Frontal cortex (tissue), 4 donors: Measurements from ENCODE around the gene FNBP1. TPM values are rescaled to one million over a fixed set of nuclear protein-coding genes. Genes with fewer than 3 reads are reported as not detected.

Experiments used
- DNase-seq, 2 donors: peaks; one replicate each; pipeline ENCODE4 v3.0.0; 2012; ENCODE audit warnings: low spot score in 2 of 2
- FAIRE-seq: peaks from 2 replicates; lab custom pipeline; 2012; peaks lifted over from hg19 to GRCh38; lab: Jason Lieb, UNC
- small RNA-seq: library from RNA; depleted of rRNA; stranded (forward); fragments of <200 nt; gene quantifications from one replicate; pipeline ENCODE3, GENCODE V24; 2014
- total RNA-seq: library from RNA; depleted of rRNA; stranded (reverse); fragments of >200 nt; gene quantifications from one replicate; pipeline ENCODE4 v1.2.3, GENCODE V29; 2014
- donor health status: control.
- donor health status: control.
- donor health status: control.

Gene FNBP1
- total RNA-seq, 1 donor from 2014 or later, result 49.7 TPM

DNA sequence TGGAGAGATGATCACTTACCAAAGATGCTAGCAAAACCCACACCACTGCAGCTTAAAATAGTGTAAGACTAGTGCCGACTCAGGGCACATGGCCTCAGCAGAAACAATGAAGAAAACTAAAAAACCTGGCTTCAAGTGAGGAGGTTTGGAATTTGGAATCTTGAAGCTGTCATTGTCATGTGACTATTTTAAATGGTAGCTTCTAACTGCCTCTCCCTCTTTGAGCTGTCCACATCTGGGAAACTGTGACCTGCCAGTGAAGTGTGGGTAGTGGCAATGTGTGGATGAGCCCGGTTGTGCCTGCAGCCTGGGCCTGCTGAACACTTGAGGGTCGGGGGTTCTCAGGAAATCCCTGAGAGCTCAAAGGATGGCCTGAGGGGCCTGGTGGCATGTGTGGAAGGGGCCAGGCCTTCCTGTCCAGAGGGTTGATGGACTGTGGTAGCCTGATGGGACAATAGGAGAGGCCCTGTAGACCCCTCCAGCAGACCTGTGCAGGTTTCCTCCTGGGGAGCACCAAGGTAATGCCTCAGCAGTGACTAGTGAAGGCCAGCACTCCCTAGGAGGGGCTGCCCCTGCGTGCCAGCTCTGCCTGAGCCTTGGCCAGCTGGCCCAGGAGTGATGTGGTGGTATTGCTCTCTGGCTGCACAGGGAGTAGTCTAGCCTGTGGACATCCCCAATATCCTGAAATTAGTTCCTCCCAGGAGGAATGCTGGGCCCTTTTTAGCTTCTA, 194.1 kb downstream of the FNBP1 start:
- no peak for FAIRE-seq
- DNase-seq, result no peak

DNA sequence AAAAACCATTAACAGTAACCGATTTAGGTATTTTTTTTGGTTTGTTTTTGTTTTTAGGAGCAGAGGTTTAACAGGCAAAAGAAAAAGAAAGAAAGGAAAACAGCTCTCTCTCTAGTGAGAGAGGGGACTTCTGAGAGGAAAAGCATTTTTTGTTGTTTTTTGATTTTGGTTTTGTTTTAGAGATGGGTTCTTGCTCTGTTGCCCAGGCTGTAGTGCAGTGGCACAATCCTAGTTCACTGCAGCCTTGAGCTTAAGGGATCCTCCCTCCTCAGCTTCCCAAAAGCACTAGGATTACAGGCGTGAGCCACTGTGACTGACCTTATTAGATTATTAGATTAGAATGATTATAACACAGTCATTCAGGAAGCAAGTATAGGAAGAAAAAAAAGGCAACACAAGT, 197.6 kb downstream of the FNBP1 start:
- DNase-seq (no peak), FAIRE-seq (no peak)

DNA sequence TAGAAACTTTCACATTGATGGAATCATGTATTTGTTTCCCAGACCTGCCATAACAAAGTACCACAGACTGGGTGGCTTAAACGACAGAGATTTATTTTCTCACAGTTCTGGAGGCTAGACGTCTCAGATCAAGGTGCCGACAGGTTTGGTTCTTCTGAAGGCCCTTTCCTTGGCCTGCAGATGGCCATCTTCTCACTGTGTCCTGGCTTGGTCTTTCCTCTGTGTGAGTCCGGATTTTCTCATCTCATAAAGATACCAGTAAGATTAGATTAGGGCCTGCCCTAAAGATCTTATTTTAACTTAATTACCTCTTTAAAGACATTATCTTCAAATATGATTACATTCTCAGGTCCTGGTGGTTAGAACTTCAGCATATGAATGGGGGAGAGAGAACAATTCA, 201.9 kb downstream of the FNBP1 start:
- FAIRE-seq (no peak), DNase-seq (no peak)

DNA sequence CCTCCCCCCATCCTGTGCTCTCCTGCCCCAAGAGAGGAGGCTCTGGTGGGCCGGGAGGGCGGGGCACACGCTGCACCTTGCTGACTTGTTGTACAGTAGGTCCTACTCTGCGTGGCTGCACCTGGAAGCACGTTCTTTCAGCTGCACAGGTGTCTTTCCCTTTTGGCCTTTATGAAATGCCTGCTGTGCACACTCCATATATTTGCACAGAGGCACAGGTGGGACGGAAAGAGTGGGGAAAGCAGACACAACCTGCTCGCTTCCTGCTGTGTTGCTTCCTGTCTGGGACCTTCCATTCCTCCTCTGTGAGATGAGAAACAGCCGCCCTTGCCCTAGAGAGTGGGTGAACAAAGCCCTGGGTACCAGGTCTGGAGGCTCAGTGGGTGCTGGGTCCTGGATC, 203.0 kb downstream of the FNBP1 start:
- no peak for FAIRE-seq

DNA sequence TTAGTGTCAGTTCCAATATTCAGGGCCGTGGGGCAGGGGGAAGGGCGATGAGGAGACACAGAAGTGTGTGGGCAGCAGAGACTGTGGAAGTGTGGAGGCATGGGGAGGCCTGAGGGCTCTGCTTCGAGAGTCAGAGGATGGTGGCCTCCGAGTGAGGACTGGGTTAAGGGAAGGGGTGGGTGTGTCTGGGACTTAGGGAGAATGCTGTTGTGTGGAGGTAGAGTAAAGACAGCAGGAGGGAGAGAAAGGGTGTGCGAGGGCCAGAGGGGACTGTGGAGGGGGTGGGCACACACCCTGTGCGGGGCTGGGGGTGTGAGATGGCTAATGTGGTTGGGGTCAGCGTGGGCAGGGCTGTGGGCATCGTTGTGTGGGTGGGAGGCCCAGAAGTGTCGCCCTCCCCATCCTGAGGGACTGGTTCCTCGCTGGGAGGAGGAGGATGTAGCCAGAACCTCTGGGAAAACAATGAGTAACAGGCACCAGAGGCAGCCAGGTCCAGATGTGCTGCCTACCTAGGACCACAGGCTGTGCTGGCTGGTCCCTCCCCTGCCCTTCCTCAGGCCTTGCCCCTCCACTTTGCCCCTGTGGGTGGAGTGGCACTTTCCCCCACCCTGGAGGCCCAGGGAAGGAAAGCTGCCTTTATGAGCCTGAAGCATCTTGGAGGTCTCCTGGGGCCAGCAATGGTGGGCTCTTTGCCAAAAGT, 203.5 kb downstream of the FNBP1 start:
- FAIRE-seq (no peak), DNase-seq (no peak)

More for the DNA sequence above, 203.0 kb downstream of the FNBP1 start:
- DNase-seq, result no peak

DNA sequence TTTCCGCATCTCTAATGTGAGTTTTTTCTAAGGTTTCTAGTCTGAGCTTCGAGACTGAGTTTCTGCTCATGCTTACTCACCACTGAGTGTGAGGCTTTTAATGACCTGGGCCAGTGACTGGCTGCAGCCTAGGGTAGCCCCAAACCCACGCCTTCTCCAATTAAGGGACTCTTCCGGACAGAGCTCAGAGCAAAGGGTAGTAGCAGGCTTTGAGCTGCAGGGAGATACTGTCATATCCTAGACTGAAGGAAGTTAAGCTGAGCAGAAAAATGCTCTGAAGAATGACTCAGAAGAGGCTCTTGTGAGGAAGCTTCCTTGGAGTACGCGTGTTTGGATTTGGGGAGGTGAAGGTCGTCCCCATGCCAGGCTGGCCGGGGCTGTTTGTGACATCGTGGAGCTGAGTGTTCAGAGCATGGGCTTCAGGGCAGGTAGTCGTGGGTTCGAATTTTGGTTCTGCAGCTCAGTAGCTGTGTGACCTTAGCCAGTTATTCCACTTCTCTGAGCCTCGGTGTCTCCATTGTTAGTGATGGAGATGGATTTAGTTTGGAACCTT, 204.2 kb downstream of the FNBP1 start:
- no peak for DNase-seq
- no peak for FAIRE-seq

Small RNA genes within 50 kb of the gene (small RNA-seq; reads per million reads assigned to genes)
- 0.08 reads per million for gene MIR6855

Other genes with a start within 250 kb of the FNBP1 start
- 38.3 TPM for gene TOR1B, start 240.0 kb downstream of the FNBP1 start, total RNA-seq
- 21.6 TPM for gene TOR1A, start 219.1 kb downstream of the FNBP1 start, total RNA-seq
- gene C9orf78, start 207.9 kb downstream of the FNBP1 start, total RNA-seq, result 53.8 TPM
- gene USP20, start 207.7 kb downstream of the FNBP1 start, total RNA-seq, result 11.8 TPM
- 21.2 TPM for gene GPR107, start 10.7 kb upstream of the FNBP1 start, total RNA-seq
- 229 TPM for gene NCS1, start 129.2 kb upstream of the FNBP1 start, total RNA-seq
- gene HMCN2, start 222.6 kb upstream of the FNBP1 start, total RNA-seq, result under 0.01 TPM